Measurements from ENCODE around the gene ADGRE3. TPM values are rescaled to one million over a fixed set of nuclear protein-coding genes. Genes with fewer than 3 reads are reported as not detected.

The ADGRE3 gene
- total RNA-seq, 1 experiment from 2014 or later, result not detected

DNA sequence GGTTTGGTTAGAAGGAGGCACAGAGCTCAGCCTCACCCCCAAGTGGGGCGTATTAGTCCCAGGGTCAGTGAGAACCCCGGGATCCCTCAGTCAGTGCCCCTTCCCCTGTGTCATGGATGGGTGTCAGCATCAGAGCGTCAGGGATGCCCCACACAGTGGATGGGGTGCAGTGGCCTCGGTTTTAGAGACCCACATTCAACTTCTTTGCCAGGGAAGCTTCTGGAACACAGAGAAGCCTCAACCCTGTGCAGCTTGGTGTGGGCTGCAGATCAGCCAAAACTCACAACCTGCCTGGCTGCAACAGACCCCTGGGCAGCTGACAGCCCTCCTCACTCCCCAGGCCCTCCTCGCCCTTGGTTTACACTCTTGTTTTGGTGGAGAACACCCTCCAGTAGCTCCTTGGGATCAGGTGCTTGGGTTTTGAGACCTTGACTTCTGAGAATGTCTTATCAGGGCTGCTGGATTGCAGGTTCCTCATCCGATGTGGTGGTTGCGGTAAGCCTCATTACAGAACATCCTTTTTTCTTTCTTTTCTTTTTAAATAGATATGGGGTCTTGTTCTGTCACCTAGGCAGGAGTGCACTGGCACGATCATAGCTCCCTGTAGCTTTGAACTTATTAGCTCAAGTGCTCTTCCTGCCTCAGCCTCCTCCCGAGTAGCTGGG lies 26.2 kb upstream of the ADGRE3 start:
- Histone ChIP-seq H3K9me3 (ENCODE audit: control insufficient read depth, low read depth, low read length) (no peaks in the 10 kb centered on the region), H3K18ac (ENCODE audit: insufficient read length, low read depth, low read length) (no peak overlapping the region), H3K23me2 (ENCODE audit: insufficient read length, low read depth, low read length, poor library complexity, severe bottlenecking) (no peaks in the 10 kb centered on the region), H3K79me1 (ENCODE audit: insufficient read depth, low read depth, low read length, poor library complexity, severe bottlenecking) (no peaks in the 10 kb centered on the region), H2BK15ac (ENCODE audit: low read depth, low read length) (no peak overlapping the region), H3T11ph (ENCODE audit: low read length) (no peak overlapping the region), H2AK5ac (ENCODE audit: insufficient read length, low read length) (no peak overlapping the region), H2BK20ac (ENCODE audit: low read depth, low read length, poor library complexity, severe bottlenecking) (no peak overlapping the region), H3K4ac (ENCODE audit: low read depth, low read length) (no peak overlapping the region), H2BK12ac (ENCODE audit: insufficient read length, low read depth, low read length) (no peak overlapping the region), H2BK120ac (ENCODE audit: low read depth, low read length, poor library complexity, severe bottlenecking) (no peak overlapping the region), H3K14ac (ENCODE audit: insufficient read depth, low read length) (no peak overlapping the region), H3K56ac (ENCODE audit: insufficient read length, low read depth, low read length) (no peak overlapping the region), H3K27me3 (ENCODE audit: insufficient read depth, low read length) (no peaks in the 10 kb centered on the region), H3K79me2 (ENCODE audit: insufficient read depth, low read length) (no peaks in the 10 kb centered on the region), H2BK5ac (ENCODE audit: insufficient read length, low read length) (no peak overlapping the region), H4K5ac (ENCODE audit: insufficient read length, low read depth, low read length) (no peak overlapping the region), H4K20me1 (ENCODE audit: control insufficient read depth, insufficient read depth, insufficient read length) (no peaks in the 10 kb centered on the region), H3K4me1 (ENCODE audit: insufficient read depth, low read length) (no peaks in the 10 kb centered on the region), H3K9ac (ENCODE audit: extremely low read depth, insufficient read length, low read length) (no peak overlapping the region), H3K27ac (ENCODE audit: insufficient read length, low read depth, low read length) (no peak overlapping the region), H3K4me2 (ENCODE audit: insufficient read depth, insufficient read length, low read length) (no peak overlapping the region), H2AFZ (ENCODE audit: low read length) (no peak overlapping the region), H3K23ac (ENCODE audit: insufficient read length, low read depth, low read length) (no peak overlapping the region), H4K8ac (replicated peaks; ENCODE audit: insufficient read length, low read depth, low read length) (no peak overlapping the region), H4K91ac (ENCODE audit: insufficient read length, low read depth, low read length) (no peak overlapping the region)
- H3K36me3 Mint-ChIP-seq (ENCODE audit: insufficient read depth in 1 of 3, low read depth in 3 of 3), result peaks cover 55 to 80% (median 77%) of the 10 kb centered on the region in 3 experiments
- DNase-seq, result no peak
- no peak for TF ChIP-seq CTCF (conservative IDR thresholded peaks at IDR 0.05)
- no CpG with 5 or more reads among the region's 9 CpGs for WGBS (ENCODE audit: extremely low coverage, insufficient read length, low lambda C conversion rate)
- H3K4me3 Mint-ChIP-seq, result no peak overlapping the region
- H3K9me3 Mint-ChIP-seq, result peaks cover 16 to 17% of the 10 kb centered on the region in 2 experiments
- H3K27me3 Mint-ChIP-seq (ENCODE audit: low read depth), result no peaks in the 10 kb centered on the region
- no peaks in the 10 kb centered on the region for H3K4me1 Mint-ChIP-seq
- no peak overlapping the region for H3K27ac Mint-ChIP-seq

All from H9 (cell line).